ENCODE data around the gene KCNJ12.

DNA sequence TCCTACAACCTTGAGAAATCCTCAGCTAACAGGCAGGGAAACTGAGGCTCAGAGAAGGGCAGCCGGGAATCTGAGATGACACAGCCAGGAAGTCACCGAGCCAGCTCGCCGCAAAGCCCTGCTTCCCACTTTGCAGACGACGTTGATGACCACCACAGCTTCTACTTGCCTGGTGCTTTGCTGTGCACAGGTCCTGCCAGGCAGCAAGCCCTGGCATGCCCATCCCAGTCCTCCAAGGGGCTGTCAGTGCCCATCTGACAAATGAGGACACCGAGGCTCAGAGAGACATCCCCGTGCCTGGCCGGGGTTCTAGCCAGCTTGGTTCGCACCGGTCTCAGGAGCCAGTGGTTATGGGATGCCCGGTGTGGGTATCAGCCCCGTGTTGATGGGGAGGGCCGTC is 20.1 kb downstream of the KCNJ12 start:
- TF ChIP-seq POLR2A (IDR thresholded peaks at IDR 0.05) (no peak), POLR2AphosphoS5 (IDR thresholded peaks at IDR 0.05) (no peak)
- TF ChIP-seq, protein P1, sequence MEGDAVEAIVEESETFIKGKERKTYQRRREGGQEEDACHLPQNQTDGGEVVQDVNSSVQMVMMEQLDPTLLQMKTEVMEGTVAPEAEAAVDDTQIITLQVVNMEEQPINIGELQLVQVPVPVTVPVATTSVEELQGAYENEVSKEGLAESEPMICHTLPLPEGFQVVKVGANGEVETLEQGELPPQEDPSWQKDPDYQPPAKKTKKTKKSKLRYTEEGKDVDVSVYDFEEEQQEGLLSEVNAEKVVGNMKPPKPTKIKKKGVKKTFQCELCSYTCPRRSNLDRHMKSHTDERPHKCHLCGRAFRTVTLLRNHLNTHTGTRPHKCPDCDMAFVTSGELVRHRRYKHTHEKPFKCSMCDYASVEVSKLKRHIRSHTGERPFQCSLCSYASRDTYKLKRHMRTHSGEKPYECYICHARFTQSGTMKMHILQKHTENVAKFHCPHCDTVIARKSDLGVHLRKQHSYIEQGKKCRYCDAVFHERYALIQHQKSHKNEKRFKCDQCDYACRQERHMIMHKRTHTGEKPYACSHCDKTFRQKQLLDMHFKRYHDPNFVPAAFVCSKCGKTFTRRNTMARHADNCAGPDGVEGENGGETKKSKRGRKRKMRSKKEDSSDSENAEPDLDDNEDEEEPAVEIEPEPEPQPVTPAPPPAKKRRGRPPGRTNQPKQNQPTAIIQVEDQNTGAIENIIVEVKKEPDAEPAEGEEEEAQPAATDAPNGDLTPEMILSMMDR (IDR thresholded peaks at IDR 0.05): no peak
